CD1c-positive myeloid dendritic cell (primary cell): ENCODE measurements around the gene ADRB1.

Experiments
- DNase-seq: peaks from one replicate; pipeline ENCODE4 v3.0.0-alpha.2; 2016; ENCODE audit errors: extremely low spot score

The ADRB1 gene

GRCh38 chr10:114057855-114058254, 14.2 kb downstream of the ADRB1 start:
- DNase-seq: peak; percentile 67

- no peak for DNase-seq
Measured at GRCh38 chr10:114058297-114058696, 14.6 kb downstream of the ADRB1 start.

- DNase-seq: no peak
Measured at GRCh38 chr10:114059561-114059960, 15.9 kb downstream of the ADRB1 start.

GRCh38 chr10:114060456-114060855, 16.8 kb downstream of the ADRB1 start:
- peak; percentile 62 for DNase-seq

- no peak for DNase-seq
Measured at GRCh38 chr10:114061148-114061547, 17.5 kb downstream of the ADRB1 start.

GRCh38 chr10:114061789-114062188, 18.1 kb downstream of the ADRB1 start:
- peak; percentile 80 for DNase-seq

- no peak for DNase-seq
Measured at GRCh38 chr10:114064151-114065048, 20.7 kb downstream of the ADRB1 start.

GRCh38 chr10:114065049-114065435, 21.4 kb downstream of the ADRB1 start:
- DNase-seq: no peak

- no peak for DNase-seq
Measured at GRCh38 chr10:114068054-114068707, 24.5 kb downstream of the ADRB1 start.

GRCh38 chr10:114070710-114071109, 27.0 kb downstream of the ADRB1 start:
- DNase-seq: peak; percentile 24

- peak; percentile 81 for DNase-seq
Measured at GRCh38 chr10:114071178-114071577, 27.5 kb downstream of the ADRB1 start.

GRCh38 chr10:114073395-114074186, 29.9 kb downstream of the ADRB1 start:
- peak; percentile 17 for DNase-seq

GRCh38 chr10:114075093-114075492, 31.4 kb downstream of the ADRB1 start:
- DNase-seq: no peak

- peak; percentile 71 for DNase-seq
Measured at GRCh38 chr10:114077347-114077746, 33.7 kb downstream of the ADRB1 start.

GRCh38 chr10:114077815-114078219, 34.2 kb downstream of the ADRB1 start:
- no peak for DNase-seq

- no peak for DNase-seq
Measured at GRCh38 chr10:114078346-114078745, 34.7 kb downstream of the ADRB1 start.

- DNase-seq: peak; percentile 19
Measured at GRCh38 chr10:114079421-114079820, 35.8 kb downstream of the ADRB1 start.

- no peak for DNase-seq
Measured at GRCh38 chr10:114081911-114082583, 38.4 kb downstream of the ADRB1 start.

GRCh38 chr10:114083040-114083439, 39.4 kb downstream of the ADRB1 start:
- no peak for DNase-seq

GRCh38 chr10:114084215-114084614, 40.5 kb downstream of the ADRB1 start:
- DNase-seq: no peak

- no peak for DNase-seq
Measured at GRCh38 chr10:114087255-114087654, 43.6 kb downstream of the ADRB1 start.

GRCh38 chr10:114087655-114088054, 44.0 kb downstream of the ADRB1 start:
- DNase-seq: no peak
